ENCODE measurements around the gene LRP1. TPM values are rescaled to one million over a fixed set of nuclear protein-coding genes. Genes with fewer than 3 reads are reported as not detected.

LRP1 gene
- total RNA-seq, 3 donors from 2014 or later (not counting 1 experiment from before 2014, with no cell fraction given): 6.7 to 13.1 (median 9.5) TPM

DNA sequence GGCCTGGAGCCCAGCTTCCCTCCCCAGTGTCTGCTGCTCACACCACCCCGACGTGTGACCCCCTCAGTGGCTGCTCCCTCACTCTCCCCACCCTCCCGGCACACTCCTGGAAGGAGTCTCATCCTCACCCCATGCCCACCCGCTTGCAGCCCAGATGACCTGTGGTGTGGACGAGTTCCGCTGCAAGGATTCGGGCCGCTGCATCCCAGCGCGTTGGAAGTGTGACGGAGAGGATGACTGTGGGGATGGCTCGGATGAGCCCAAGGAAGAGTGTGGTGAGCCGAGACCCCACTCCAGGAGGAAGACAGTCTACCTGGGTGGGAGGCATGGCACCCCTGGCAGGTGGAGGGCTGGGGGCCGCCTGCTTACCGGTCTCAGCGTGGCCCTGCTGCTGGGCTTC lies 73.3 kb downstream of the LRP1 start:
- TF ChIP-seq, protein P1, sequence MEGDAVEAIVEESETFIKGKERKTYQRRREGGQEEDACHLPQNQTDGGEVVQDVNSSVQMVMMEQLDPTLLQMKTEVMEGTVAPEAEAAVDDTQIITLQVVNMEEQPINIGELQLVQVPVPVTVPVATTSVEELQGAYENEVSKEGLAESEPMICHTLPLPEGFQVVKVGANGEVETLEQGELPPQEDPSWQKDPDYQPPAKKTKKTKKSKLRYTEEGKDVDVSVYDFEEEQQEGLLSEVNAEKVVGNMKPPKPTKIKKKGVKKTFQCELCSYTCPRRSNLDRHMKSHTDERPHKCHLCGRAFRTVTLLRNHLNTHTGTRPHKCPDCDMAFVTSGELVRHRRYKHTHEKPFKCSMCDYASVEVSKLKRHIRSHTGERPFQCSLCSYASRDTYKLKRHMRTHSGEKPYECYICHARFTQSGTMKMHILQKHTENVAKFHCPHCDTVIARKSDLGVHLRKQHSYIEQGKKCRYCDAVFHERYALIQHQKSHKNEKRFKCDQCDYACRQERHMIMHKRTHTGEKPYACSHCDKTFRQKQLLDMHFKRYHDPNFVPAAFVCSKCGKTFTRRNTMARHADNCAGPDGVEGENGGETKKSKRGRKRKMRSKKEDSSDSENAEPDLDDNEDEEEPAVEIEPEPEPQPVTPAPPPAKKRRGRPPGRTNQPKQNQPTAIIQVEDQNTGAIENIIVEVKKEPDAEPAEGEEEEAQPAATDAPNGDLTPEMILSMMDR (IDR thresholded peaks at IDR 0.05): no peak
- Mint-ChIP-seq H3K4me3 (no peak overlapping the region), H3K27ac (no peak overlapping the region), H3K36me3 (no peaks in the 10 kb centered on the region), H3K9me3 (no peaks in the 10 kb centered on the region), H3K4me1 (peaks cover 0 to under 1% of the 10 kb centered on the region in 2 donors), H3K27me3 (ENCODE audit: low read depth in 2 of 2) (peaks cover 0 to 13% of the 10 kb centered on the region in 2 donors)
- WGBS (ENCODE audit: insufficient coverage): 93% methylated on average over 16 of the region's 16 CpGs
- ATAC-seq: no peak
- peaks cover 3% of the 10 kb centered on the region for H3K4me1 ChIP-seq (ENCODE audit: control insufficient read depth, insufficient read depth, low read length)
- no peak overlapping the region for H3K4me3 ChIP-seq (ENCODE audit: low read length)
- DNase-seq: no peak
- H3K27me3 ChIP-seq (ENCODE audit: control insufficient read depth, insufficient read depth, low read length): no peaks in the 10 kb centered on the region
- no peaks in the 10 kb centered on the region for H3K9me3 ChIP-seq (ENCODE audit: control insufficient read depth, insufficient read depth, low read length)
- no peak overlapping the region for H3K27ac ChIP-seq (ENCODE audit: low read length)
- intact Hi-C loops (cut with micrococcal nuclease): no loop called here
- H3K36me3 ChIP-seq (ENCODE audit: control insufficient read depth, insufficient read depth, low read length): no peaks in the 10 kb centered on the region

DNA sequence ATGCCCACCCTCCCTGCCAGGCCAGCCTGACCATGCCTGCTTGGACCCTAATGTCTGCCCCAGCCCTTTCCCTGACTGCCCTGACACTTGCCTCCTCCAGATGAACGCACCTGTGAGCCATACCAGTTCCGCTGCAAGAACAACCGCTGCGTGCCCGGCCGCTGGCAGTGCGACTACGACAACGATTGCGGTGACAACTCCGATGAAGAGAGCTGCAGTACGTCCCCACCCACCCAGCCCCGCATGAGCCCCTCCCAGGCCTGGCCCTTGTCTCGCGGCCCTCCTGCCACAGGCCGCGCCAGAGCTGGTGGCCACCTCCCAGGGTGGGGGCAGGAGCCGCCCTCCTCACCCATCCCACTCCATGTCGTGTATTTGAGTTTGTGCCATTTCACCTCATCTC lies 74.0 kb downstream of the LRP1 start:
- 95% methylated on average over 19 of the region's 19 CpGs for WGBS (ENCODE audit: insufficient coverage)
- Mint-ChIP-seq H3K27me3 (ENCODE audit: low read depth in 2 of 2) (peaks cover 0 to 12% of the 10 kb centered on the region in 2 donors), H3K36me3 (no peaks in the 10 kb centered on the region), H3K27ac (no peak overlapping the region), H3K9me3 (no peaks in the 10 kb centered on the region), H3K4me3 (no peak overlapping the region), H3K4me1 (no peaks in the 10 kb centered on the region)
- no peak overlapping the region for H3K27ac ChIP-seq (ENCODE audit: low read length)
- no peak for DNase-seq
- H3K27me3 ChIP-seq (ENCODE audit: control insufficient read depth, insufficient read depth, low read length): no peaks in the 10 kb centered on the region
- intact Hi-C loops (cut with micrococcal nuclease): no loop called here
- H3K9me3 ChIP-seq (ENCODE audit: control insufficient read depth, insufficient read depth, low read length): no peaks in the 10 kb centered on the region
- H3K36me3 ChIP-seq (ENCODE audit: control insufficient read depth, insufficient read depth, low read length): no peaks in the 10 kb centered on the region
- no peak overlapping the region for H3K4me3 ChIP-seq (ENCODE audit: low read length)
- TF ChIP-seq, protein P1 (IDR thresholded peaks at IDR 0.05): no peak
- H3K4me1 ChIP-seq (ENCODE audit: control insufficient read depth, insufficient read depth, low read length): no peaks in the 10 kb centered on the region
- ATAC-seq: no peak

DNA sequence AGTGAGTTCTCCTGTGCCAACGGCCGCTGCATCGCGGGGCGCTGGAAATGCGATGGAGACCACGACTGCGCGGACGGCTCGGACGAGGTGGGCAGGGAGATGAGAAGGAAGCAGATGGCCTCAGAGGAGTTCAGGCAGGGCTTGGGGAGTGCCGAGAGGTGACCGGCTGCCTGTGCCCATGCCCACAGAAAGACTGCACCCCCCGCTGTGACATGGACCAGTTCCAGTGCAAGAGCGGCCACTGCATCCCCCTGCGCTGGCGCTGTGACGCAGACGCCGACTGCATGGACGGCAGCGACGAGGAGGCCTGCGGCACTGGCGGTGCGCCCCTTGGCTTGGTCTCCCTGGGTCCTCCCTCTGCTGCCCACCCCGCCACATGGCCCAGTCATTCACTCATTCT lies 74.9 kb downstream of the LRP1 start:
- Mint-ChIP-seq H3K27me3 (ENCODE audit: low read depth in 2 of 2) (peaks cover 0 to 5% of the 10 kb centered on the region in 2 donors), H3K36me3 (no peaks in the 10 kb centered on the region), H3K4me3 (no peak overlapping the region), H3K4me1 (no peaks in the 10 kb centered on the region), H3K9me3 (no peaks in the 10 kb centered on the region), H3K27ac (no peak overlapping the region)
- Histone ChIP-seq H3K27me3 (ENCODE audit: control insufficient read depth, insufficient read depth, low read length) (no peaks in the 10 kb centered on the region), H3K36me3 (ENCODE audit: control insufficient read depth, insufficient read depth, low read length) (no peaks in the 10 kb centered on the region), H3K9me3 (ENCODE audit: control insufficient read depth, insufficient read depth, low read length) (no peaks in the 10 kb centered on the region), H3K4me3 (ENCODE audit: low read length) (no peak overlapping the region), H3K4me1 (ENCODE audit: control insufficient read depth, insufficient read depth, low read length) (no peaks in the 10 kb centered on the region), H3K27ac (ENCODE audit: low read length) (no peak overlapping the region)
- DNase-seq: no peak
- TF ChIP-seq, protein P1 (IDR thresholded peaks at IDR 0.05): no peak
- ATAC-seq: no peak
- 95% methylated on average over 28 of the region's 28 CpGs for WGBS (ENCODE audit: insufficient coverage)
- intact Hi-C loops (cut with micrococcal nuclease): no loop called here

DNA sequence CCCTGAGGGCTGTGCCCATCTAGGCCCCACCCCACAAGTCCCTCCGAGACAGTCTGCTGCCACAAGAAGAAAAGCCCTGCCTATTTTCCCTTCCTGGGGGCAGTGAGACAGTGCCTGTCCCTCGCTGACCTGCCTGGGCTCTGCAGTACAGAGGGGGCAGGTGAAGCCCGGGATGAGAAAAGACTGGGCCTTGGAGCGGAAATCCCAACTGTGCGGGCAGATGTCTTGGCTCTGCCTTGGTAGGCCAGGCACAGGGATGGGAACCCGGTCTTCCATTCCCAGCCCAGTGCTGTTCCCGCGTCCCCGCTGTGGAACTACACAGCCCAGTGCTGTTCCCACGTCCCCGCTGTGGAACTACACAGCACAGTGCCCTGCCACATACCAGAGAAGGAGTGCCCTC lies 75.5 kb downstream of the LRP1 start:
- Histone ChIP-seq H3K27ac (ENCODE audit: low read length) (no peak overlapping the region), H3K4me3 (ENCODE audit: low read length) (no peak overlapping the region), H3K36me3 (ENCODE audit: control insufficient read depth, insufficient read depth, low read length) (no peaks in the 10 kb centered on the region), H3K27me3 (ENCODE audit: control insufficient read depth, insufficient read depth, low read length) (no peaks in the 10 kb centered on the region), H3K9me3 (ENCODE audit: control insufficient read depth, insufficient read depth, low read length) (no peaks in the 10 kb centered on the region), H3K4me1 (ENCODE audit: control insufficient read depth, insufficient read depth, low read length) (no peaks in the 10 kb centered on the region)
- Mint-ChIP-seq H3K27me3 (ENCODE audit: low read depth in 2 of 2) (peaks cover 0 to 5% of the 10 kb centered on the region in 2 donors), H3K4me1 (no peaks in the 10 kb centered on the region), H3K9me3 (no peaks in the 10 kb centered on the region), H3K27ac (no peak overlapping the region), H3K36me3 (no peaks in the 10 kb centered on the region), H3K4me3 (no peak overlapping the region)
- intact Hi-C loops (cut with micrococcal nuclease): no loop called here
- TF ChIP-seq, protein P1 (IDR thresholded peaks at IDR 0.05): no peak
- no peak for DNase-seq
- ATAC-seq: no peak
- WGBS (ENCODE audit: insufficient coverage): 83% methylated on average over 11 of the region's 11 CpGs
